Mesenchymal stem cell (in vitro differentiated cells and primary cell): ENCODE measurements around the gene NPTN.
A peak's percentile ranks its signal among the peaks of the same experiment; 100 is the strongest.
"Not testable (repeated sequence)": the region's sequence is repeated elsewhere in the genome, so short reads cannot be mapped to it uniquely, and the experiment has no call there.

Experiments used
- DNase-seq: peaks from one replicate; pipeline ENCODE4 v3.0.0-alpha.2; 2013
- H2AFZ ChIP-seq: one replicate; pipeline ENCODE4 v1.6.1; 2013; ENCODE audit warnings: low read depth, mild to moderate bottlenecking, control low read depth, inconsistent platforms, low read length, moderate library complexity
- H2AK5ac ChIP-seq: 2 replicates; pipeline ENCODE4 v1.6.1; 2013; ENCODE audit warnings: low read length, moderate library complexity, mild to moderate bottlenecking, inconsistent platforms; ENCODE audit not compliant: severe bottlenecking
- H2BK120ac ChIP-seq: one replicate; pipeline ENCODE4 v1.6.1; 2013; ENCODE audit warnings: low read depth, mild to moderate bottlenecking, inconsistent platforms, low read length, moderate library complexity
- H2BK12ac ChIP-seq, 2 experiments: one replicate each; pipeline ENCODE4 v1.6.1; 2013; ENCODE audit warnings: inconsistent platforms in 2 of 2, low read length in 2 of 2, mild to moderate bottlenecking in 2 of 2, moderate library complexity in 2 of 2, control low read depth in 1 of 2
- H2BK15ac ChIP-seq: one replicate; pipeline ENCODE4 v1.6.1; 2013; ENCODE audit warnings: mild to moderate bottlenecking, low read depth, inconsistent platforms; ENCODE audit not compliant: poor library complexity, severe bottlenecking
- H2BK5ac ChIP-seq: 2 replicates; pipeline ENCODE4 v1.6.1; 2013; ENCODE audit warnings: low read depth, mild to moderate bottlenecking, low read length, control low read depth, inconsistent platforms; ENCODE audit not compliant: poor library complexity, severe bottlenecking
- H3K14ac ChIP-seq, 2 experiments: one replicate each; pipeline ENCODE4 v1.6.1; 2013; ENCODE audit warnings: inconsistent platforms in 2 of 2, low read length in 2 of 2, control low read depth in 1 of 2, mild to moderate bottlenecking in 1 of 2, moderate library complexity in 1 of 2
- H3K18ac ChIP-seq, 2 experiments: one replicate each; pipeline ENCODE4 v1.6.1; 2013; ENCODE audit warnings: inconsistent platforms in 2 of 2, low read length in 2 of 2, control low read depth in 1 of 2, low read depth in 1 of 2, mild to moderate bottlenecking in 1 of 2
- H3K23ac ChIP-seq, 2 experiments: one replicate each; pipeline ENCODE4 v1.6.1; 2013; ENCODE audit warnings: inconsistent platforms in 2 of 2, low read length in 2 of 2, mild to moderate bottlenecking in 2 of 2, moderate library complexity in 2 of 2, control low read depth in 1 of 2
- H3K27ac ChIP-seq: 2 replicates; pipeline ENCODE4 v1.5.1; 2013; ENCODE audit warnings: mild to moderate bottlenecking, moderate library complexity, low read length, control low read depth, inconsistent platforms; ENCODE audit not compliant: poor library complexity, severe bottlenecking
- H3K27me3 ChIP-seq, 2 experiments: 2 replicates each; pipeline versions ENCODE4 v1.6.1 to v1.7.0; 2013; ENCODE audit warnings: low read length in 2 of 2, mild to moderate bottlenecking in 2 of 2, moderate library complexity in 2 of 2, control low read depth in 1 of 2, inconsistent platforms in 1 of 2; ENCODE audit not compliant: control insufficient read depth in 1 of 2, insufficient read depth in 1 of 2
- H3K36me3 ChIP-seq, 2 experiments: 2 replicates each; pipeline versions ENCODE4 v1.6.1 to v1.7.0; 2013; ENCODE audit warnings: low read length in 2 of 2, control low read depth in 1 of 2, inconsistent platforms in 1 of 2, low read depth in 1 of 2, mild to moderate bottlenecking in 1 of 2; ENCODE audit not compliant: insufficient read depth in 2 of 2, control insufficient read depth in 1 of 2
- H3K4ac ChIP-seq, 2 experiments: one replicate each; pipeline ENCODE4 v1.6.1; 2013; ENCODE audit warnings: inconsistent platforms in 2 of 2, low read length in 2 of 2, mild to moderate bottlenecking in 2 of 2, moderate library complexity in 2 of 2, control low read depth in 1 of 2, low read depth in 1 of 2
- H3K4me1 ChIP-seq: 2 replicates; pipeline ENCODE4 v1.6.1; 2013; ENCODE audit warnings: low read depth, low read length, control low read depth; ENCODE audit not compliant: control insufficient read depth, insufficient read depth
- H3K4me2 ChIP-seq: 2 replicates; pipeline ENCODE4 v1.6.1; 2013; ENCODE audit warnings: low read length, mild to moderate bottlenecking, inconsistent platforms; ENCODE audit not compliant: poor library complexity, severe bottlenecking
- H3K4me3 ChIP-seq, 2 experiments: 2 replicates each; pipeline versions ENCODE4 v1.5.1 to v1.7.0; 2013; ENCODE audit warnings: low read length in 2 of 2, mild to moderate bottlenecking in 2 of 2, control low read depth in 1 of 2, low read depth in 1 of 2; ENCODE audit not compliant: insufficient read depth in 1 of 2
- H3K79me1 ChIP-seq: replicated peaks from 2 replicates; pipeline ENCODE4 v1.6.1; 2013; ENCODE audit warnings: mild to moderate bottlenecking, control low read depth, low read length, inconsistent platforms; ENCODE audit not compliant: poor library complexity, severe bottlenecking
- H3K9ac ChIP-seq: 2 replicates; pipeline ENCODE4 v1.7.0; 2013; ENCODE audit warnings: mild to moderate bottlenecking, low read length, moderate library complexity
- H3K9me3 ChIP-seq: 2 replicates; pipeline ENCODE4 v1.7.0; 2013; ENCODE audit warnings: mild to moderate bottlenecking, low read length; ENCODE audit not compliant: control insufficient read depth
- H4K8ac ChIP-seq: one replicate; pipeline ENCODE4 v1.6.1; 2013; ENCODE audit warnings: inconsistent platforms, mild to moderate bottlenecking, low read length, moderate library complexity
- H4K91ac ChIP-seq: one replicate; pipeline ENCODE4 v1.6.1; 2013; ENCODE audit warnings: mild to moderate bottlenecking, low read length, inconsistent platforms
- WGBS: methylation state at CpG from one replicate; pipeline ENCODE4 v1.1.7; 2013; ENCODE audit warnings: mixed read lengths; 5-methylcytosine and 5-hydroxymethylcytosine counted together

NPTN gene

DNA sequence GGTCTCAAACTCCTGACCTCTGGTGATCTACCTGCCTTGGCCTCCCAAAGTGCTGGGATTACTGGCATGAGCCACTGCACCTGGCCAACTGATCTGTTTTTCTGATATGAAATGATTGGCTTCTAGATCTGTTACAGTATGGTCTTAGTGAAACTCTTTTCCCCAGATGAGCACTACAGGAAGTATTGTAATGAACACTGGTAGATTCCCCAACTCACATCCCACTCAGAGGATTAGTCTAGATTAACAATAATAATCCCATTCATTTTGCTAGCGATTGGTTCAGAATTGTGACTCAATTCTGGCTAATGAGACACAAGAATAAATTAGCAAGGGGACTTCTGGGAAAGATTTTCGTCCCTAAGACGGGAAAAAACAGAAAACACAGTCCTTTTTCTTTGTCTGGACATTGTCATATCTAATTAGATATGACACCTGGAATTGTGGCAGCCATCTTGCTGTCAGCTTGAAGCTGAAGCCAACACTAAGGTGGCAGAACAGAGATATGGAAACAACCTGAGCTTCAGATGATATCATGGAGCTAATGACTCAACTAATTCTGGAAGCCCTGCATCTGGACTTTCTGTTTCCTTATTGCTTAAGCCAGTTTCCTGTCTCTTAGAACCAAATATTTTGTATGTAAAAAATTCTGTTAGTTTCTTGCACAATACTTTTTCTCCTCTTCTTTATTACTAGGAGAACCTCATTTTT is 17.4 kb upstream of the NPTN start:
- Histone ChIP-seq H3K4ac (no peak overlapping the region), H3K18ac (no peak overlapping the region), H2AK5ac (no peak overlapping the region), H3K14ac (no peak overlapping the region), H3K4me1 (no peaks in the 10 kb centered on the region), H2BK5ac (no peak overlapping the region), H3K23ac (no peak overlapping the region), H2BK15ac (no peak overlapping the region), H4K8ac (no peak overlapping the region), H2AFZ (no peak overlapping the region), H3K27ac (no peak overlapping the region), H2BK12ac (no peak overlapping the region), H3K9ac (peak overlapping the region; percentile 44), H3K27me3 (peaks cover 0 to 12% of the 10 kb centered on the region in 2 experiments), H2BK120ac (no peak overlapping the region), H3K79me1 (no peaks in the 10 kb centered on the region), H3K9me3 (no peaks in the 10 kb centered on the region), H3K4me2 (no peak overlapping the region), H3K4me3 (peak overlapping the region in 1 of 2 experiments; percentile 40), H3K36me3 (no peaks in the 10 kb centered on the region), H4K91ac (no peak overlapping the region)
- WGBS, result 75% methylated on average over 3 of the region's 3 CpGs
- DNase-seq, result peak; percentile 82

- Histone ChIP-seq H3K27me3 (peaks cover 0 to 16% of the 10 kb centered on the region in 2 experiments), H3K4me2 (no peak overlapping the region), H4K8ac (no peak overlapping the region), H3K18ac (no peak overlapping the region), H3K79me1 (no peaks in the 10 kb centered on the region), H2AK5ac (no peak overlapping the region), H3K4ac (peak overlapping the region in 1 of 2 experiments; percentile 16), H3K4me1 (no peaks in the 10 kb centered on the region), H4K91ac (no peak overlapping the region), H2BK5ac (no peak overlapping the region), H3K9ac (no peak overlapping the region), H3K23ac (no peak overlapping the region), H2AFZ (no peak overlapping the region), H3K36me3 (no peaks in the 10 kb centered on the region), H2BK120ac (no peak overlapping the region), H3K9me3 (no peaks in the 10 kb centered on the region), H3K4me3 (no peak overlapping the region), H3K27ac (no peak overlapping the region), H2BK12ac (no peak overlapping the region), H2BK15ac (no peak overlapping the region), H3K14ac (no peak overlapping the region)
- 86% methylated on average over 1 of the region's 2 CpGs for WGBS
- DNase-seq, result no peak
Measured at GRCh38 chr15:73648014-73648295, 14.8 kb upstream of the NPTN start.

- no peak overlapping the region for H2BK12ac ChIP-seq
- H4K8ac ChIP-seq, result no peak overlapping the region
- H3K4ac ChIP-seq, result peak overlapping the region in 1 of 2 experiments; percentile 16
- no peak overlapping the region for H2BK120ac ChIP-seq
- no peak for DNase-seq
- H3K4me3 ChIP-seq, result no peak overlapping the region
- H3K4me2 ChIP-seq, result no peak overlapping the region
- WGBS, result 79% methylated on average over 5 of the region's 6 CpGs
- no peaks in the 10 kb centered on the region for H3K36me3 ChIP-seq
- H3K79me1 ChIP-seq, result no peaks in the 10 kb centered on the region
- no peak overlapping the region for H3K18ac ChIP-seq
- H3K27me3 ChIP-seq, result peaks cover 0 to 16% of the 10 kb centered on the region in 2 experiments
- H3K9ac ChIP-seq, result no peak overlapping the region
- no peak overlapping the region for H3K14ac ChIP-seq
- H3K27ac ChIP-seq, result no peak overlapping the region
- no peak overlapping the region for H2AFZ ChIP-seq
- H2AK5ac ChIP-seq, result no peak overlapping the region
- H3K4me1 ChIP-seq, result no peaks in the 10 kb centered on the region
- no peak overlapping the region for H2BK15ac ChIP-seq
- H2BK5ac ChIP-seq, result no peak overlapping the region
- no peak overlapping the region for H3K23ac ChIP-seq
- no peaks in the 10 kb centered on the region for H3K9me3 ChIP-seq
- no peak overlapping the region for H4K91ac ChIP-seq
Measured at GRCh38 chr15:73647259-73648013, 14.2 kb upstream of the NPTN start.

GRCh38 chr15:73639464-73639863 is 6.3 kb upstream of the NPTN start:
- not testable (repeated sequence) for H4K8ac ChIP-seq, DNase-seq, H3K14ac ChIP-seq, H4K91ac ChIP-seq, H2BK120ac ChIP-seq, H2BK12ac ChIP-seq, H3K4me1 ChIP-seq, H2BK15ac ChIP-seq, H3K27ac ChIP-seq, H2AK5ac ChIP-seq, H3K23ac ChIP-seq, H3K18ac ChIP-seq, H2AFZ ChIP-seq, H2BK5ac ChIP-seq, H3K4me3 ChIP-seq, H3K36me3 ChIP-seq, H3K4me2 ChIP-seq, H3K4ac ChIP-seq, H3K9ac ChIP-seq, H3K79me1 ChIP-seq
- Histone ChIP-seq H3K27me3 (peaks cover 0 to 11% of the 10 kb centered on the region in 2 experiments), H3K9me3 (peaks cover 21% of the 10 kb centered on the region)
- 77% methylated on average over 5 of the region's 5 CpGs for WGBS
